AG09309 (cell line): ENCODE results near the gene MORN4.

ENCODE experiments used
- DNase-seq: peaks from one replicate; pipeline ENCODE4 v3.0.0-alpha.2; 2010; ENCODE audit warnings: low read depth
- H3K4me3 ChIP-seq: 2 replicates; pipeline ENCODE4 v1.5.1; 2011; ENCODE audit warnings: mild to moderate bottlenecking, low read depth, low read length, moderate library complexity; ENCODE audit not compliant: control insufficient read depth
- TF ChIP-seq, protein P1 (sequence below): IDR thresholded peaks from 2 replicates; pipeline ENCODE4 v1.5.1; 2011; ENCODE audit warnings: mild to moderate bottlenecking, low read depth, low read length, inconsistent platforms; ENCODE audit not compliant: insufficient read depth, control insufficient read depth; ENCODE audit errors: missing control alignments

MORN4 gene

GRCh38 chr10:97587183-97587582 lies 46.1 kb downstream of the MORN4 start:
- DNase-seq = no peak

GRCh38 chr10:97585439-97585811 lies 47.9 kb downstream of the MORN4 start:
- TF ChIP-seq, protein P1, sequence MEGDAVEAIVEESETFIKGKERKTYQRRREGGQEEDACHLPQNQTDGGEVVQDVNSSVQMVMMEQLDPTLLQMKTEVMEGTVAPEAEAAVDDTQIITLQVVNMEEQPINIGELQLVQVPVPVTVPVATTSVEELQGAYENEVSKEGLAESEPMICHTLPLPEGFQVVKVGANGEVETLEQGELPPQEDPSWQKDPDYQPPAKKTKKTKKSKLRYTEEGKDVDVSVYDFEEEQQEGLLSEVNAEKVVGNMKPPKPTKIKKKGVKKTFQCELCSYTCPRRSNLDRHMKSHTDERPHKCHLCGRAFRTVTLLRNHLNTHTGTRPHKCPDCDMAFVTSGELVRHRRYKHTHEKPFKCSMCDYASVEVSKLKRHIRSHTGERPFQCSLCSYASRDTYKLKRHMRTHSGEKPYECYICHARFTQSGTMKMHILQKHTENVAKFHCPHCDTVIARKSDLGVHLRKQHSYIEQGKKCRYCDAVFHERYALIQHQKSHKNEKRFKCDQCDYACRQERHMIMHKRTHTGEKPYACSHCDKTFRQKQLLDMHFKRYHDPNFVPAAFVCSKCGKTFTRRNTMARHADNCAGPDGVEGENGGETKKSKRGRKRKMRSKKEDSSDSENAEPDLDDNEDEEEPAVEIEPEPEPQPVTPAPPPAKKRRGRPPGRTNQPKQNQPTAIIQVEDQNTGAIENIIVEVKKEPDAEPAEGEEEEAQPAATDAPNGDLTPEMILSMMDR = no peak
- H3K4me3 ChIP-seq = no peak overlapping the region
- no peak for DNase-seq

More at GRCh38 chr10:97587183-97587582, 46.1 kb downstream of the MORN4 start:
- H3K4me3 ChIP-seq = no peak overlapping the region
- TF ChIP-seq, protein P1 = no peak

GRCh38 chr10:97584798-97585438 lies 48.4 kb downstream of the MORN4 start:
- DNase-seq = no peak
- no peak overlapping the region for H3K4me3 ChIP-seq
- TF ChIP-seq, protein P1 = no peak

DNA sequence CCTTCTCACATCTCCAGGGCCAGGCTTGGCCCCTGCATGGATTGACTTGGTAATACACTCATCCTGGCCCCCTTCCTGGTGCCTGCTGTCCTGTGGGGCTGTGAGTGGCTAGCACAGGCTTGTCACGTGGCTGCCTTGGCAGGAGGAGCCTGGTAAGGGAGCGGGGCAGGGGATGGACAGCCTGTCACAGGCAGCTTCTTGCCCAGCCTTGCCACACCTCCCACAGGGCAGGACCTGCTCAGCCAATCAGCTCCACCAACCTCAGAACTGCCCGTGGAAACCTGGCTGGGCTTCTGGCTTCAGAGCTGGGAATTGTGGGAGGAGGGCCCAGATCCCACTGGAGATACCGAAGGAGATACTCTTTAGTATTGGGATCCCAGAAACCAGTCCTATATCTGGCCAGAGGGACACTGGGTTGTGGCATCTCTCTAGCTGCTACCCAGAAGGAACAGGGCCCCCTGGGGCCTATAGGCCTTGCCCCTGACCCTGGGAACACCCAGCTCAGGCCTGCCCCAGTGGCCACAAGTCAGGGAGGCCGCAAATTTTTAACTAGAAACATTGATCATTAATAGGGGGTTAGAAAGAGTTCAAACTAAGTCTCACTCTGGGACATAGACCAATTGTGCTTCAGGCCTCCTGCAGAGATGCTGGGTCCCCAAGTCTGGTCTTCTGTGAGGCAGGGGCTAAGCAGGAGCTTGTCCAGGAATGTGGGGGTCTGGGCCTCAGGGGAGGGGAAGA lies 49.1 kb downstream of the MORN4 start, which contains the start of gene HOGA1:
HOGA1 (plus strand) TSS at position 330 of the 738 bp plus-strand sequence; CDS start at position 645, 315 bp downstream.
- DNase-seq = peak; percentile 4
- TF ChIP-seq, protein P1 = no peak
- H3K4me3 ChIP-seq = no peak within 1 kb of the TSS

DNA sequence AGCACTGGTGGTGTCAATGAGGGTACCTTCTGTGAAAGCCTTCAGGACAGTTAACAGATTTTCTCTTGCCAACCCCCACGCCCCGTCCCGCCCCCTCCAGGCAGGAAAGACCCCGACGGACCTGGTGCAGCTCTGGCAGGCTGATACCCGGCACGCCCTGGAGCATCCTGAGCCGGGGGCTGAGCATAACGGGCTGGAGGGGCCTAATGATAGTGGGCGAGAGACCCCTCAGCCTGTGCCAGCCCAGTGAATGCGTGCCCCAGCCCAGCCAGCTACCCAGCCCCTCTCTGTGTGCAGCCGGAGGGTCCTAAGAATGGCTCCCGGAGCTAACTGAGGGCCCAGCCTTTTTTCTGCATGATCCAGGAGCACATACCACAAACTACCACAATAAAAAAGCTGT lies 49.8 kb downstream of the MORN4 start:
- TF ChIP-seq, protein P1 = no peak
- H3K4me3 ChIP-seq = no peak overlapping the region
- DNase-seq = no peak

- no peak overlapping the region for H3K4me3 ChIP-seq
- TF ChIP-seq, protein P1 = no peak
Measured at GRCh38 chr10:97582169-97582568, 51.1 kb downstream of the MORN4 start.

More at GRCh38 chr10:97582169-97582568, 51.1 kb downstream of the MORN4 start:
- no peak for DNase-seq
